ENCODE measurements around the gene PHPT1.

DNA sequence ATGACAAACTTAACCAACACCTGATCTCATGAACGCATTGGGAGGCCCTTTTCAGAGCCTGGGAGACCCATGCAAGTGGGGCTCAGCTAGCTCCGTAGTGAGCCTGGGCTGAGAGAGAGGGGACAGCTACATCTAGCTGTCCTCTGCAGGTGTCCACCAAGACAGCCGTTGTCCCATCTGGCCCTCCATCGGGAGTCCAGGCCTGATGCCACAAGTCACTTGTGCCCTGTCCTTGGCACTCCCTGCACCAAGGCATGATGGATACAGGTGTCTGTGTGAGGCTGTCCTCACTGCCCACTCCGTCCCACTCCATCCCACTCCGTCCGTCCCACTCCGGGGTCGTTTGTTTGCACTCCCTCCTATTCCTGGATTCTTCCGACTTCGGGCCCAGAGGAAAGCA lies 19.4 kb downstream of the PHPT1 start:
- TF ChIP-seq, protein P1, sequence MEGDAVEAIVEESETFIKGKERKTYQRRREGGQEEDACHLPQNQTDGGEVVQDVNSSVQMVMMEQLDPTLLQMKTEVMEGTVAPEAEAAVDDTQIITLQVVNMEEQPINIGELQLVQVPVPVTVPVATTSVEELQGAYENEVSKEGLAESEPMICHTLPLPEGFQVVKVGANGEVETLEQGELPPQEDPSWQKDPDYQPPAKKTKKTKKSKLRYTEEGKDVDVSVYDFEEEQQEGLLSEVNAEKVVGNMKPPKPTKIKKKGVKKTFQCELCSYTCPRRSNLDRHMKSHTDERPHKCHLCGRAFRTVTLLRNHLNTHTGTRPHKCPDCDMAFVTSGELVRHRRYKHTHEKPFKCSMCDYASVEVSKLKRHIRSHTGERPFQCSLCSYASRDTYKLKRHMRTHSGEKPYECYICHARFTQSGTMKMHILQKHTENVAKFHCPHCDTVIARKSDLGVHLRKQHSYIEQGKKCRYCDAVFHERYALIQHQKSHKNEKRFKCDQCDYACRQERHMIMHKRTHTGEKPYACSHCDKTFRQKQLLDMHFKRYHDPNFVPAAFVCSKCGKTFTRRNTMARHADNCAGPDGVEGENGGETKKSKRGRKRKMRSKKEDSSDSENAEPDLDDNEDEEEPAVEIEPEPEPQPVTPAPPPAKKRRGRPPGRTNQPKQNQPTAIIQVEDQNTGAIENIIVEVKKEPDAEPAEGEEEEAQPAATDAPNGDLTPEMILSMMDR (IDR thresholded peaks at IDR 0.05 in 4 of 5, conservative IDR thresholded peaks at IDR 0.05 in 1 of 5) = no peak
- TF ChIP-seq POLR2A (IDR thresholded peaks at IDR 0.05) = no peak

Data from gastrocnemius medialis (tissue), 4 donors.